OCI-M2 (cell line): Measurements from ENCODE around the gene SPRED3.
"Not testable (repeated sequence)": the region's sequence is repeated elsewhere in the genome, so short reads cannot be mapped to it uniquely, and the experiment has no call there.

Source experiments
- DNase-seq: peaks from one replicate; lab custom pipeline; 2025; ENCODE audit not compliant: unreplicated experiment; lab: John Stamatoyannopoulos, UW

The SPRED3 gene

DNA sequence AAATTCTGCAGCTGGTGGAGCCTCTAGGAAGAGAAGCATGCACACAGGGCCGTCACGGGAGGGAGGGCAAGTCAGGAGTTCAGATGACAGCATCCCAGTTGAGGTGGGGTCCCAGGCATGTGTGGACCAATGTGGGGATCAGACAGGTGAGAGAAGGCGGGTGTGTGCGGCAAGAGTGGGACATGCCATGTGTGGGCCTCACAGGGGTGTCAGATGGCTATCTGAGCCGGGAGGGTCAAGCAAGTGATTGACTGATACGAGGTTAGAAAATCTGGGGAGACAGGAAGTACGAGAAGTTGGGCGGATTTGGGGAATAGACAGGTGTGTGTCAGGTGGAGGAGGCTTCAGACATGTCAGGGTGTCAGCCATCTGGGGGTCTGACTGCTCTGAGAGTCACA is 28.6 kb downstream of the SPRED3 start:
- DNase-seq = no peak

DNA sequence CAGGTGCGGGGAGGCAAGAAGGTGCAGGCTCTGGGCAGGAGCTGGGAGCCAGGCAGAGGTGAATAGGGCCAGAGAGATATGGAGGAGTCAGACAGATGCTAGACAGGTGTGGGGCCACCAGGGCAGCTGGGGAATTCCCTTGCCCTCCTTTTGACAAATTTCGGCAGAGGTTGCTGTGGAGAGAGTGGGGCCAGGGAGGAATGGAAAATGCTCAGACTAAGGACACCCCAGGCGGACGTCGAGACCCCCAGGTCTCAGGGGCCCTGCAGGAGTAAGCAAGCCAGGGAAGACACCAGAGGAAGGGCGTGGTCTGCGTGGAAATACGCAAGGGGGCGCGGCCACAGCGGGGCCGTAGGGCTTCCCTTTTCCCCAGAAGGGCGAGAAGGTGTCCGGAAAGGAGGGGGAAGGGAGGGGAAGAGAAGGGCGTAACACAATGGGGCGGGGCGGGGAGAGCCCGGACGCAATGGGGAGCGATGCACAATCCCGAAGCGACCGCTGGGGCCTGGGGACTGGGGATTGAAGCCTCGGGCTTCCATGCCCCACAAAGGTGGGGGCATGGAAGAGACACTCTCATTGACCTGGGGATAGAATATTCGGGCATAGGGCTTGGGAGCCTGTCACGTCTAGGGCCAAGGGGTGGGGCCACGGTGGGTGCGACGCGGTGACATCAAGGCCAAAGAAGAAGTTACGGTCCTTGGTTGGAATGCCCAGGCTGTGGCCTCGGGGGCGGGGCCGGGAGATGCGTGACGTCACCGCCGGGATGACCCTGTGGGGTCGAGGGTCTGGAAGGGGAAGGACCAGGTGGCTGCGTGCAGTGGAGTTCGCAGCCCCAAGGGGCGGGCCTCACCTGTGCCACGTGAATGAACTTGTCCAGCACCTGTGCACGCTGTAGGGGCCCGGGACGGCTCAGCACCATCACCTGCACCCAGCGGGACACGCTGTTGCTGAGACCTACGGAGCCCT is 29.3 kb downstream of the SPRED3 start:
- no peak for DNase-seq

DNA sequence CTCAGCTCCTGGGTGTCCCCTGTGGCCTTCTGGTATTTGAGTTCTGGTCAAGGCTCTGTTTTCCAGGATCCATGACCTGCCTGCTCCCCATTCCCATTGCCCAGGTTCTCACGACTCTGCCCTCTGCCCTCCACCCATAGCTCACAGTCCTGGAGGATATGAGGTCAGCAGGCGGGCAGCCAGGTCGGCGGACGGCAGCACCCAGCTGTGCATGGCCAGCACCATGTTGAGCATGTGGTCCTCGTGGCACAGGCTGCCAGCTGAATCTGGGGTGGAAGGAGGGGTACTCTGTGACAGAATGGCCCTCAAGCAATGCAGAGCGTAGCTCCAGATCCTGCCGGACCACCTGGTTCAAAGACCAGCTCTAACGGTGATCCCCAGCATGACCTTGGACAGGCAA is 32.4 kb downstream of the SPRED3 start:
- DNase-seq = no peak

DNA sequence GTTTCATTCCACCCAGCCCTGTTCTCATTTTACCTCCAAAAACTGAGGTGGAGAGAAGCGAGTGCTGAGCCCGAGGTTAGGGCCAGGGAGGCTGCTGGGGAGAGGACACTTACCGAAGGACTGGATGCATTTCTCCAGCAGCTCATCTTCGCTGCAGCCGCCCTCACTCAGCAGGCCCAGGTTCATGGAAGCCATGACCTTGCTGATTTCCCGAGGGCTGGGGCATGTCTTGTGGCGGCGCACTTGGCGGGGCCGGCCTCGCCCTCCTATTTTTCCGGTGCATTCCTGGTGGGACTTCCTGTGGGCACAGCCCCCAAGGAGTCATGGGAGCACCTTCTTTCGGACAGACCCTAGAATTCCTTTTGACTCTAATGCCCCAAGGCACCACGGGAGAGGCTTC is 33.4 kb downstream of the SPRED3 start:
- no peak for DNase-seq

DNA sequence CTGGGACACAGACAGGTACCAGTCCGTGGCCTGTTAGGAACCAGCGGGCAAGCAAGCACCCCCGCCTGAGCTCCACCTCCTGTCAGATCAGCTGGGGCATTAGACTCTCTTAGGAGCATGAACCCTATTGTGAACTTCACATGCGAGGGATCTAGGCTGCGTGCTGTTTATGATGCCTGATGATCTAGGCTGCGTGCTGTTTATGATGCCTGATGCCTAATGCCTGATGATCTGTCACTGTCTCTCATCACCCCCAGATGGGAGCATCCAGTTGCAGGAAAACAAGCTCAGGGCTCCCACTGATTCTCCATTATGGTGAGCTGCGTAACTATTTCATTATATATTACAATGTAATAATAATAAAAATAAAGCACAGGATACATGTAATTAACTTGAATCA is 33.9 kb downstream of the SPRED3 start:
- no peak for DNase-seq

DNA sequence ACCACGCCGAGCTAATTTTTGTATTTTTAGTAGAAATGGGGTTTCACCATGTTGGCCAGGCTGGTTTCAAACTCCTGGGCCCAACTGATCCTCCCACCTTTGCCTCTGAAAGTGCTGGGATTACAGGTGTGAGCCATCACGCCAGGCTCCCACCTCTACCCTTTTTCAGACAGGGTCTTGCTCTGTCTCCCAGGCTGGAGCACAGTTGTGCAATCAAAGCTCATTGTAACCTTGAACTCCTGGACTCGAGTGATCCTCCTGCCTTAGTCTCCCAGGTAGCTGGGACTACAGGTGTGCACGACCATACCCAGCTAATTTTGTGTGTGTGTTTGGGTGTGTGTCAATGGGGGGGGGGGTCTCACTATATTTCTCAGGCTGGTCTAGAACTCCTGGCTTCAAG is 35.8 kb downstream of the SPRED3 start:
- no peak for DNase-seq

DNA sequence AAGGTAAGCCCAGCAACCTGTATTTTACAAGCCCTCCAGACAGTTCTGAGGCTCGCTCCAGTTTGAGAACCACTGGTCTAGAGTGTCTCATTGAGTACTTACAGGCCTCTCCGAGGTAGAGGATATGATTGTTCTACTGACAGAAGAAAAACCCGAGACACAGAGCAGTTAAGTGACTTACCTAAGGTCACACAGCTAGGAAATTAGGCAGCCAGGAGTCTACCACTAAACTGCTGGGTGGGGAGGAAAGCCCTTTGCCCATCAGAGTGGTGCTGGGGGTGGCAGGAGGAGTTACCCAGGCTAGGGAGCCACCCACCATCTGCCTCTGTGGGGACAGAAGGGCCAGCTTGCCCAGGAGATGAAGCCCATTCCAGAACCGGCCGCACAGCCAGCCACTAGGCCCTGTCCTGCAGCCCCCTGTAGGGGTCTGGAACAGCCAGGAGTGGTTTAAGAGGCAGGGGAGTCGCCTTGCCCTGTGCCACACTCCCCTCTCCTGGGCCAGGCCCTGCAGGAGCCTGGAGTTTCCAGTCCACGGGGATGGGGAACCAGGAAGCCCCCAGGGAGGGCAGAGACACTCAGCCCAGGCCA is 36.8 kb downstream of the SPRED3 start:
- no peak for DNase-seq

DNA sequence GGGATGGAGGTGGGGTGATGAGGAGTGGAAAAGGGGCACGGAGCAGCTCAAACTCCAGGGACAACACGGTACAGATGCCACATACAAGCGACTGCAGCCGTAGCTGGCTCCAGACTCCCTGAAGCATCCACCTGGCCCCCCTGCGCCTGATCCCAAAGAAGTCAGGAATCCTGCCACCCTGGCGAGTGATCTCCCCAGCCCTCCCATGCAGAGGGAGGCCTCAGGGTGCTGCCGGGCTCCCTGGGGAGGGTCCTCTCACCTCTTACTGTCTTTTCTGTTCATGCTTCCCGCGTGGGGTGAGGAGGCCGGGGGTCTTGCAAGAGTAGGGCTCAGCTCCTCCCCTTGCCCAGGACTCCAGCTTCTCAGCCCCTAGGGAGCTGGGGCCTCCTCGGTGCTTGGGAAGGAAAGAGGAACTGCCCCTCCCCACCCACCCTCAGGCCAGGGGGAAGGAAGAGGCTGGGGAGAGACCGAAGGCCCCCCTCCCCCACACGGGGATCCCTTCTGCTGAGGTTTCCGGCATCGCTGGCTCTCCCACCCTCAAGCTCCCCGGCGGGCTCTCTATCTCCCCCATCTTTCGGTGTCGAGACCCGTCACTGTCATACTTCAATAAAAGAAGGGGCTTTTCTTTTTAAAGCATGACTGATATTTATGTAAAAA is 37.4 kb downstream of the SPRED3 start, which contains the start of gene RASGRP4:
TSS of gene RASGRP4 (minus strand) at position 410 of the 657 bp plus-strand sequence. CDS start at position 282, 128 bp downstream.
- DNase-seq = peak; percentile 91

DNA sequence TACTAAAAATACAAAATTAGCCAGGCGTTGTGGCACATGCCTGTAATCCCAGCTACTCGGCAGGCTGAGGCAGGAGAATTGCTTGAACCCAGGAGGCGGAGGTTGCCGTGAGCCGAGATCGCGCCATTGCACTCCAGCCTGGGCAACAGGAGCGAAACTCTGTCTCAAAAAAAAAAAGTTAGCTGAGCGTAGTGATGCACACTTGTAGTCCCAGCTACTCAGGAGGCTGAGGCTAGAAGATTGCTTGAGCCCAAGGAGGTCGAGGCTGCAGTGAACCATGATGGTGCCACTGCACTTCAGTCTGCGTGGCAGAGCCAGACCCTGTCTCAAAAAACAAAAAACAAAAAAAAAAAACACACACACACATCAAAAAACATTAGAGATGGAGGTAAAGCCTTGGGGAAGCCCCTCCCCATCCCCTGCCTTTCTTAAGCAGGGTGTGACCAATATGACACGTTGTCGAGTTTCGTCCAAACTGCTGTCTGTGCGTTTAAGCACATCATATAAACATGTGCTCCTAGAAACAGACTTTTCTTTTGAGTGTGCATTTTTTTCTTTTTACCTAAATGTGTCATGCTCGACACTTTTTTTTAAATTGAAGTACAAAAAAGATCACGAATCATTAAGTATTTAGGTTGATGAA is 38.7 kb downstream of the SPRED3 start:
- DNase-seq = not testable (repeated sequence)

DNA sequence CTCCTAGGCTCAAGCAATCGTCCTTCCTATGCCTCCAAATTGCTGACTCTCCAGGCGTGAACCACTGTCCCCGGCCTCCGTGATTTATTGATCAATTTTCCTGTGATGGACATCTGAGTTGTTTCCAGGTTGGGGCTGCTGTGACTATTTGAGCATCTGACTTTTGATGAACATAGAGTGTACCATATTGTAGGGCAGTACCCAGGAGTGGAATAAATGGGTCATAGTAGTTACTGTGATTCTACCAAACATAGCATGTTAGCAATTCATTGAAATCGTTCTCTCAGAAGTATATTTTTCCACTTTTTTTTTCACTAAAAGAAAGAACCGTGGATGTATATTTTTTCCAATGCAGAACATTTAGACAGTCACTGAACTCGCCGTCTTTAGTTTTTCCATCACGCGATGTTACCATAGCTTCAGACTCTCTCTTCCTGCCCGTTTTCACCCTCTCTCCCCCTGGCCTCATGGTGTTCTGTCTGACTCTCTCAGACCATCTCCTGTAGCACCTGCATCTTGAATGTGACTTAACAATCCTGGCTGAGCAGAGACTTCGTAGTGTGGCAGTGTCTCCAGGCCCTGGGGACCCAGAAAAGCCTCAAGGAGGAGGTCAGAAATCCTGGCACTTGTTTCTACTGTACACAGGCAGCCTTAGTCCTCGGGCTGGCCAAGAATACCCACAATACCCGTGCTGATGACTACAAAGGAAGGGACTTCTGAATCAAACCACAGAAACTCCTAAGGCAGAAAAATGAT is 40.7 kb downstream of the SPRED3 start:
- DNase-seq = no peak

DNA sequence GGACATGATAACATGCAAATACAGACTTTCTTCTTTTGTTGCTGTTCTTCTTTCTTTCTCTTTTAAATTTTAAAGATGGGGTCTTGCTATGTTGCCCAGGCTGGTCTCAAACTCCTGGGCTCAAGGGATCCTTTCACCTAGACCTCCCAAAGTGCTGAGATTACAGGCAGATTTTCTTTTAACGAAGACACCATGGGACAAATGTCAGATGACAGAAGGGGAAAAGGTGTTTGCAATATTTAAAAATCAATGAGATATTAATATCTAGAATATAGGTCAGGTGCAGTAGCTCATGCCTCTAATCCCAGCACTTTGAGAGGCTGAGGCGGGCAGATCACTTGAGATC is 41.3 kb downstream of the SPRED3 start:
- DNase-seq = no peak

DNA sequence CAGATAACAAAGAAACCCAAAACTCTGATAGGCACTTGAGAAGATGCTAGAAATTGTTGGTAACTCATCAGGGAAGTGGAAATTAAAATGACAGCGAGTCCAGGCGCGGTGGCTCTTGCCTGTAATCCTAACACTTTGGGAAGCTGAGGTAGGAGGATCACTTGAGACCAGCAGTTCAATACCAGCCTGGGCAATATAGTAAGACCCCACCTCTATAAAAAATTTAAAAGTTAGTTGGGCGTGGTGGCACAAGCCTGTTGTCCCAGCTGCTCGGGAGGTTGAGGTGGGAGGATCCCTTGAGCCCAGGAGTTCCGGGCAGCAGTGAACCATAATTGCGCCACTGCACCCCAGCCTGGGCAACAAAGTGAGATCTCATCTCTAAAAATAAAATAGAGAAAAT is 42.4 kb downstream of the SPRED3 start:
- no peak for DNase-seq

DNA sequence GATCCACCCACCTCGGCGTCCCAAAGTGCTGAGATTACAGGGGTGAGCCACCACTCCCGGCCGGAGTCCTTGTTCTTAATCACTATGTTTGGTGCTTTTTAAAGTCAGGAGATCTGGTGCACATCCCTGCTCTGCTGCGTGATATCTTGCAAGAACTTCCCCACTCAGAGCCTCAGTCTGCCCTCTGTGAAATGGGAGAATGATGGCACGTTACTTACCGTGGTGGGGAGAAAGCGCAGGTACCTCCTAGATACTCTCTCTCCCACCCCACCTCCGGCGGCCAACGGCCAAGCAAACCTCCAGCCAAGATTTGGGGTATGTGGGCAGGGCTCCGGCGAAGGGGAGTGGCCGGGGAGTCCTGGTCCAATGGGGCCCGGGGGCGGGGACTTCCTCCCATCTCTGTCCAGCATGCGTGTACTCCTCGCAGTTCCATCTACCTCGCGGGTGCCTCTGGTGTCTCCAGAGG is 44.8 kb downstream of the SPRED3 start, which contains the start of gene RYR1:
TSS of gene RYR1 (plus strand) at position 424 of the 466 bp plus-strand sequence. CDS start 139 bp downstream, outside the sequence.
- DNase-seq = no peak

DNA sequence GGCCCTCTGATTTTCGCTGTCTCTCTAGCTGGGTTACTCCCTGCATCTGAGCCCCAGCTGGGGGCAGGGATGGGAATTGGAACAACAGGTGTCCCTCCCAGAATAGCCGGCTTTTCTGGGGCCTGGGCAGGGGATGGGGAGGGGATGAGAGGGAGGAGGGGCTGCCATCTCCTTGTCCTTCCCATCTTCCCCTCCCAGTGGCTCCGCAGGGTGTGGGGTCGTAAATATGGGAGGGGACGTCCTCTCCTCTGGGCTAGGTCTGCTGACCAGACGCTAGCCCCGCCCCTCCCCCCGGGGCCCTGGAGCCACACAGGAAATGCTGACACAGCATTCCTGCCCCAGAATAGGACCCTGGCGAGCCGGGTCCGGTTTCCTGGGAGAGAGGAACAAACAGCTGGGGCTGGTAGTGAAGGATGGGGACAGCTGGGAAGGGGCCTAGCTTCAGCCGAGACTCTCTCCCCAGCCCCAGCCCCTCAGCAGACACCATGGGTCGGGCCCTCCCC is 46.1 kb downstream of the SPRED3 start:
- DNase-seq = no peak

DNA sequence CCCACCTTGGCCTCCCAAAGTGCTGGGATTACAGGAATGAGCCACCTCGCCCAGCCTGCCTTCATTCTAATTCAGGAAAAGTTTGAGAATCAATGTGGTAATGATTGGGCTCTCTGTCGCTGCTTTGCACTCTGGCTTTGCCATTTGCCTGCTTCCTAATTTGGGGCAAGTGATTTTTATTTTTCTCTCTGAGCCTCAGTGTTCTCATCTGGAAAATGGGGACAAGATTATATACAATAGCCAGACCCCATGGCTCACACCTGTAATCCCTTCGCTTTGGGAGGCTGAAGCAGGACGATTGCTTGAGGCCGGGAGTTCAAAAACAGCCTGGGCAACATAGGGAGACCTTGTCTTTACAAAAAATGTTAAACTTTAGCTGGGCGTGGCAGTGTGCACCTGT is 48.8 kb downstream of the SPRED3 start:
- no peak for DNase-seq

DNA sequence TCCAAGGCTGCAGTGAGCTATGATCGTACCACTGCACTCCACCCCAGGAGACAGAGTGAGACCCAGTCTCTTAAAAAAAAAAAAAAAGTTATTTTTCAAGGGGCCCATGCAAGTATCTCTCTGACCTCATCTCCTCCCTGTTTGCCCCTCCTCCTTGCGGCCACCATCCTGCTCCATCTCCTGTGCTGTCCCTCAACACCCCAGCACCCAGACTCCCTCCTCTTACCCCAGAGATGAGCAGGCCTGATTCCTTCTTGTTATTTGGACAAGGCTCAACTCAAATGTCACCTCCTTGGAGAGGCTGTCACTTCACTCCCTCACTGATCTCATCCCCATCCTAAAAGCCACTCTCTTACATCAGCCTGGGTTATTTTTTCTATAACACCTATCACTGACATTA is 49.4 kb downstream of the SPRED3 start:
- DNase-seq = no peak

DNA sequence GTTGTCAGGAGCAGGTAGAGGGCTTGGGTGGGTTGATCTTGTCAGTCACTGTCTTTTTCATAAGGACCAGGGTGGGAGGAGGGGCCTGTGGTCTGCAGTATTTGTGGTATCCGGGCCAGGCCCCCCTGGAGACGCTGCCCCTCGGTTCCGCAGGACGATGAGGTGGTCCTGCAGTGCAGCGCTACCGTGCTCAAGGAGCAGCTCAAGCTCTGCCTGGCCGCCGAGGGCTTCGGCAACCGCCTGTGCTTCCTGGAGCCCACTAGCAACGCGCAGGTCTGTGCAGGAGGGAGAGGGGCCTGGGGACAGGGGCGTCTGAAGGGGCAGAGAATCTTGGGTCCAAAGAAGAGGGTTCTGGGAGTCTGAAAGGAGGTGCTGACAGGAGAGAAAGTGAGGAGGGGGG is 52.1 kb downstream of the SPRED3 start:
- no peak for DNase-seq

DNA sequence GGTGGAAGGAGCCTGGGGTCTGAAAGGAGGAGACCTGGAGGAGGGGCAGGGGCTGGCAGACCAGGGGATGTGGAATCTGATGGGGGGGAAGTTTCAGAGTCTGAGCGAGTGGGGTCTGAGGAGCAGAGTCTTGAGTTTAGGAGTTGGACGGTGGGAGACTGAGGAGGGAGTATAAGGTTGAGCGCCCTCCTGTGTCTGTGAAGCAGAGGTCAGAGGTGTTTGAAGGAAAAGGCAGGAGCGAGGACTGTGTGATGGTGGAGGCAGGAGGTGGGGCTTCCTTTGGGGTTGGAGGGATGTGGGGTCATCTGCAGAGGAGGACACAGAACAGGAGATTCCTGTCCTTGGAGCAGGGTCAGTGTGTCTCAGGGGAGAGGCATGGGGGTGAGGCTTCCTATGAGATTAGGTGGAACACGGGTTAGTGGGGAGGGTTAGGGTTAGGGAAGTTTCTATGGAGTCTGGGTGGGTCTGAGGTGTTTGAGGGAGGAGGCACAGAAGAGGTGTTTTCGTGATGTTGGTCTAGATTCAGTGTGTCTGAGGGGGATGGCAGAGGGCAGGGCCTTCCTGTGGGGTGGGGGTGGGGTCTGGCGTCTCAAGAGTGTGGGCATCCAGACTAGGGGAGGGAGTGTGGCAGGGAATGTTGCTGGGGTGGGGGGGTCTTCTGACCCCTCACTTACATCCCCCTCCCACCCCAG is 53.3 kb downstream of the SPRED3 start:
- DNase-seq = no peak

DNA sequence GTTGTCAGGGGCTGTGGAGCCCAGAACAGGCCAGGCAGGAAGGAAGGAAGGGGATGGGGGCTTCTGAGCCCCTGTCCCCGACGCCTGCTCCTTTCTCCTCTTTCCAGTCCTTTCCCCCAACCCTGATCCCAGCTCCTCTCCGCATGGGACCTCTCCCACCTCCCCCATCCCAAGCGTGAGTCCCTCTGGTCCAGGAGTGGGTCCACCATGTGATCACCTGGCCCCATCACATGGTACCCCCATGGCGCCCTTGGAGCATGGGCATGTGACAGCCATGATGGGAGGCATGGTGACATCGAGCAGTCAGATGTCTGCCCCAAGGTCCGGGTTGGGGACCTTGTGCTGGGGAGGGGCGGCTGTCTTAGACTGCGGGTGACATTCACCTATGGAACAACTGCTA is 54.2 kb downstream of the SPRED3 start:
- no peak for DNase-seq
